CD4-positive, alpha-beta T cell treated with Interleukin-17A for 4 hours (primary cell): ENCODE results near the gene SLC9A7.
A peak's percentile ranks its signal among the peaks of the same experiment; 100 is the strongest.

Source experiments
- DNase-seq: peaks from one replicate; pipeline ENCODE4 v3.0.0-alpha.2; 2020; ENCODE audit warnings: mixed read lengths

The SLC9A7 gene

GRCh38 chrX:46645614-46646013 lies 113.3 kb downstream of the SLC9A7 start:
- no peak for DNase-seq

- DNase-seq = no peak
These were observed 115.3 kb downstream of the SLC9A7 start for GRCh38 chrX:46643636-46644035.

DNA sequence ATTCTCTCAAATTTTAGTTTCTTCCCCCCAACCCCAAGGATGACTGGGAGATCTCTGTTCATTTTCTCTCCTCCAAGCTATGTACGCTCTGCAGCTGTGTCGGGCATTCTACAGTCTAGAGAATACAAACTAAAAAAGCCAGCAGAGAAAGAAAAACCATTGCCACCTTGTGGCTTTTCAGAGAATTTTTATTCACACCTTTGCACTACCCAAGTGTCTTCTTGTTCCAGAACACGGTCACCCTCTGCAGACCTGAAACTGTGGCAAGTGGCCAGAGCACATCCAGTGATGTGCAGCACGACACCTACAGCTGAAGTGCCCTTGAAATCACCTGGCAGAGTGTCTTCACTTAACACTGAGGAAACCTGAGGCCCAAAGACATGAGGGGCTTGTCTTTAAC lies 116.8 kb downstream of the SLC9A7 start:
- peak; percentile 16 for DNase-seq

DNA sequence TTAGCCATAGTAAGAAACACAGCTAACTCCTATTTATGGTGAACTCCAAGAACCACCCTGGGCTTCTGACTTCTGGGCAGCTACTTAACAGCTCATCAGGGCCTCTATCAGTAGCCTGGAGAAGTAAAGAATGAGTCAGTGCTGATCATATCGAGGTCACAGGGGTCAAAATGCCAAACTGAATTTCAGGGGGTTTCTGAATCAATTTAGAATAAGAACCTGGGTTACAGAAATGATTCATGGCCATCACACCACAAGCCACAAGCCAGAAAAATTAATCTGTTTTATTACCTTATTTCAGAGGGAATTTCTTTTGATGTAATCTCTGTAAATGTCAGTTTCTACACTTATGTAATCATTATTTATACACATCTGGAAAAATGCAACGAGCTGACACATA lies 121.0 kb downstream of the SLC9A7 start:
- no peak for DNase-seq

DNA sequence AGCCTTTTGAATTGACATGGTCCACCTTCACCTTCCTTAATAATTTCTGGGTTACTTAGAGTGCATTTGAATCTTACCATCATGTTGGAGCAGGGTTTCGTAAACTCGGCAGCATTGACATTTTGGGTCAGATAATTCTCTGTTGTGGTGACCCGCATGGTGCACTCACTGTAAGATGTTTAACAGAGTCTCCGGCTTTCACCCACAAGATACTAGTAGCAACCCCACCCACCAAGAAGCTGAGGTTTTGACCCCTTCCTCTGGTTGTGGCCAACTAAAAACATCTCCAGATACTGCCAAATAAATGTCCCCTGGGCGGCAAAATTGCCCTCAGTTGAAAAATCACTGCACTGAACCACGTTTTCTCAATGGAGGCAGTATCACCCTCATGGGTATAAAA lies 122.7 kb downstream of the SLC9A7 start:
- no peak for DNase-seq

GRCh38 chrX:46635186-46635585 lies 123.7 kb downstream of the SLC9A7 start:
- DNase-seq = no peak

- DNase-seq = no peak
These were observed 124.3 kb downstream of the SLC9A7 start for GRCh38 chrX:46634577-46634976.

- no peak for DNase-seq
These were observed 128.8 kb downstream of the SLC9A7 start for GRCh38 chrX:46630141-46630540.

DNA sequence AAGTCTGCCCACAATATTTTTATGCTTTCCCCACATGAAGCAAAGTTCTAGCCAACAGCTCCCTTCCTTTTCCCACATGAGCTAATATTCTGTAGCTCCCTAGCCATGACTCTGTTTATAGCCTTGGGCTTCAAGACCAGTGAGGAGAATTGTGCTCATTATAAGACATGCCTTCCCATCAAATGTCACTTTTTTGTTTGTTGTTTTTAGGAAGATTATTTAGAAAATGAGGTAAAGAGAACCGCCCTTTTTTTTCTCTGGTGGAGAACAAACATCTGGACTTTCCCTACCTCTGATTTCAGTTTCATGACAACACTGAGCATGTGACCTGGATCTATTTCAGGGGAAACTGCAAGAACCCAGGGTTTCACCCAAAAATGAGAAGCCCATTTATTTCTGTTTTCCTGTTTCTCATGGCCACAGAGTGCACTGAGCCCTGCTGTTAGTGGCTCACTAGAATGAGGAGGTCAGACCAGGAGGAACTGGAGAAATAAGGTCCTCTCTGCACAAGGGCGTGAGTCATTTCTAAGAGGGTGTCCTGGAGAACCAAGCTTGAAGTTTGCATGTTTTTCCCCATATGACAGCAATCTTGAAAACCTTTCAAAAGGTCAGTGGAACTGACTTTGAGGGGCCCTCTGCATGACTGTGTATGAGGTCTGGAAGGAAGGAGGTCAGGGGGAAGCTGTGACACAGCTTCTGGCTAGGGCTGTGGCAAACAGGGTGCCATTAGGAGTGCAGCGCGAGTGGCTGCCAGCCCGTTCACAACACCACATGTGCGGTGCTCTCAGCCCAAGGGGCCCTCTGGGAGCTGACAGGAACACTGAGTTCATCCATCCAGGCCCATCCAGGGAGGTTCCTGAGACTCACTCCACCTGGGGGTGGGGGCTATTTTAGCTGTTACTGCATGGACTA lies 130.2 kb downstream of the SLC9A7 start:
- peak; percentile 11 for DNase-seq

GRCh38 chrX:46627711-46628419 lies 131.1 kb downstream of the SLC9A7 start:
- no peak for DNase-seq

DNA sequence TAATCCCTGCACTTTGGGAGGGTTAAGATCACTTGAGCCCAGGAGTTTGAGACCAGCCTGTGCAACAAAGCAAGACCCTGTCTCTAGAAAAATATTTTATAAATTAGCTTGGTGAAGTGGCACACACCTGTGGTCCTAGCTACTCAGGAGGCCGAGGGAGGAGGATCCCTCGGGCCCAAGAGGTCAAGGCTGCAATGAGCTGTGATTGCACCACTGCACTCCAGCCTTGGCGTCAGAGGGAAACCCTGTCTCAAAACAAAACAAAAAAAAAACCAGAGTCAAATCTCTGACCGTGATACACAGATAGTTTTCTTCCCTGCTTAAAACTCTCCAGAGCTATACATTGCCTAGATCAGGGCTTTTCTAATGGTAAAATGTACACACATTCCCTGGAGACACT lies 131.9 kb downstream of the SLC9A7 start:
- DNase-seq = no peak

DNA sequence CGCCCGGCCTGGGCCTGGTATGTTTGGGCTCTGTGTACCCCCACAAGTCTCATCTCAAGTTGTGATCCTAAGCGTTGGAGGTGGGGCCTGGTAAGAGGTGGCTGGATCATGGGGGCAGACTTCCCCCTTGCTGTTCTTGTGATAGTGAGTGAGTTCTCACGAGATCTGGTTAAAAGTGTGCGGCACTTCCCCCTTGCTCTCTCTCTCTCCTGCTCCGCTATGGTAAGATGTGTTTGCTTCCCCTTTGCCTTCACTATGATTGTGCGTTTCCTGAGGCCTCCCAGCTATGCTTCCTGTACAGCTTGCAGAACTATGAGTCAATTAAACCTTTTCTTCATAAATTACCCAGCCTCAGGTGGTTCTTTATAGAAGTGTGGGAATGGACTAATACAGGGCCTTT lies 132.4 kb downstream of the SLC9A7 start:
- peak; percentile 26 for DNase-seq

- no peak for DNase-seq
These were observed 134.7 kb downstream of the SLC9A7 start for GRCh38 chrX:46624090-46624786.

DNA sequence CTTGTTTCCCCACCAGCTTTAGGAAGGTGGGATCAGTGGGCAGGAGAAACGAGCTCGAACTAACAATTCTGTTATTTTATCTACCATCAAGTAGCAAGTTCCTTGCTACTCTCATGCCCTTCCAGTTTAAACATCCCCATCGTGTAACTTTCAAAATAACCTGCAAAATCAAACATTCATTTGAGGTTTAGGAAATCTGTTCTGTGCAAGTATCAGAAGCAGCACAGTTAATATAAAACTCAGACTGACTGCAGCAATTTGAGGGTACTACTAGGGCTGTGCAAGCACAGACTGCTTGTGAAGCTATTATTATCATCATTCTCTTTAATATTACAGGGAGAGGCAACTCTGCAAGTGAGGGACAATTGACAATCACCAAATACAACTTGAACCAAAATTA lies 137.3 kb downstream of the SLC9A7 start:
- no peak for DNase-seq

DNA sequence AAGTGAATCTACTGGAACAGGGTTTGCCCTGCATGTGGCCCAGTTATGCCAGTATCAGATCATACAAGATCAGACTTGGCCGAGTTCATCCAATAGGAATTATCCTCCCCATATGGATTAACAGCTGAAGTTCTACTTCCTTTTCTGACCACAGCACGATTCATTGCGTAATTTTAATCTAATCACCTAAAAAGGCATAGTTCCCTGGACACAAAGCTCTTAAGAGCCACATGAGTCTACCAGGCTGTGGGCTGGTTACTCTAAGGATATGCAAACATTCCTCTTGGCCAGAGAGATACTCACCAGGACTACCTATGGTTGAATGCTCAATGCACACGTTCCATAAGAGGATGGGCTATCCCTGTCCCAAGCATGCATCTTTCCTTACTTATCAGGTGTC lies 138.4 kb downstream of the SLC9A7 start:
- DNase-seq = no peak

GRCh38 chrX:46618947-46619346 lies 140.0 kb downstream of the SLC9A7 start:
- DNase-seq = no peak

DNA sequence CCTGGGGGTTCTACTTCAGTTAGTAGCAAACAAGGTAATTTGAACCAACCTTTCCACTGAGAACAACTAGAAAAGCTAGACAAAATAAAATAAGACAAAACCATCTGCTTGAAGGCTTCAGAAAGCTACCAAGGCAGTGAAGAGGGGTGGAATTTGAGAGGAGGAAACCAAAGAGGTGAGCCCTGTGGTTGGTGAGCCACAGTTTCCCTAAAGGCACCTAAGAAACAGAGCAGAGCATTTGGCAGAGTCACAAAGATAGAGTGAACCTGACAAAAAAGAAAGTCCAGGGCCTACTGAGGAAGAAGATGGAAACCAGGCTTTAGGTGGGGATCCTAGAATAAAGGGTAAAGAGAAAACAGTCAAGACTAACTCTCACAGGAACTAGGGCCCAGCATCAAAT lies 141.0 kb downstream of the SLC9A7 start:
- DNase-seq = no peak

DNA sequence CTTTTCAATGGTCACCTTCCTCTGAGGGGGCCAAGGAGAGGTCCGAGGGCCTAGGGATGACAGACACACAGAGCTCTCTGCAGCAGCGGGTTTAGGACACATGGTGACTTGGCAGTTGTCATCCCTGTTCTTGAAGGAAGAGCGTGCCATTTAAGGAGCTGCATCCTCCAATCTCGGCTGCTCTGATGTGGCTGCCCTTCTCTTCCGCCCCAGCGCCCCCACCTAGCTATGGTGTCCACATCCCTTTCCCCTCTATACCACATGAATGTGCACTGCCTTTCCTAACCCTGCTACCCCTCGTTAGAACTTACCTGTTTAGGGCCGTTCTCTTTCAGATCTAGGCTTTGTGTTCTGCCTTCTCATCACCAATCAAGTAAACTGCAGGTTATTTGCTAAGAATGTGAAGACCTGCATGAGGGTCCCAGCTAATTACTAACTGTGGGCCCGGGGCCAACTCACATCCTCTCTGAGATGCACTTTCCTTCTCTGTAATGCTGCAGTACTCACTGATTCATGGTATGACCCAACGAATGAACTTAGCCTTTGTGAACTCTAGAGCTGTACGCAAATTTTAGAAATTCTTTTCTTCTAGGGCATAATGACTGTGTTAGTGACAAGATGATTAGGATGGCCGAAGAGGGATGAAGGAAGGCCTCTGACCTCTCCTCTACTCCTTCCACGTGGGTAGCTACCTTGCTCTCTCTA lies 147.1 kb downstream of the SLC9A7 start:
- peak; percentile 59 for DNase-seq

DNA sequence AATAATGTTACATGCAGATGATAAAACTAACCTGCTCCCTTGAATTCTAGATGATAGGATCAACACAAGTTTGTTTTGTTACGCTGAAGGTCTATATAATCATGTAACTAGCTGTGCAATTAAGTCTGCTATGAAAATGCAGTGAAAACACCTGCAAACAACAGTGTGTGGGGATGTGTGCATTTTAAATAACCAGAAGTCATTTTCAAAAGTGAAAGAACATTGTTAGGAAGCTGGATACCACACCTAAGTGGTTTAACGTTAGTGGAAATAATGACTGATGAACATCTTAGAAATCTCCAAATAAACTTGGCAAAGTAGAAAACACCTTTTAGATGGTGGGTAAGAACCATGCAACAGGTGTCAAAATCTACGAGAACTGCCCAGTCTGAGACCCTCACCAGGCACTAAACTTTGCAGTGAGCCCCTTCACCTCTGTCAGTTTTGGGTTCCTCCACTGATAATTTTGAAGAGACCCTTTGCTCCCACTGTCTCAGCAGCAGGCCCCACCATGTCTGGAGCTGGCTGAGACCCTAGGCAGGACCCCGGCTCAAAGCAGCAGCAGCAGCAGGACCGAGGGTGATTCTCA lies 148.8 kb downstream of the SLC9A7 start:
- no peak for DNase-seq

DNA sequence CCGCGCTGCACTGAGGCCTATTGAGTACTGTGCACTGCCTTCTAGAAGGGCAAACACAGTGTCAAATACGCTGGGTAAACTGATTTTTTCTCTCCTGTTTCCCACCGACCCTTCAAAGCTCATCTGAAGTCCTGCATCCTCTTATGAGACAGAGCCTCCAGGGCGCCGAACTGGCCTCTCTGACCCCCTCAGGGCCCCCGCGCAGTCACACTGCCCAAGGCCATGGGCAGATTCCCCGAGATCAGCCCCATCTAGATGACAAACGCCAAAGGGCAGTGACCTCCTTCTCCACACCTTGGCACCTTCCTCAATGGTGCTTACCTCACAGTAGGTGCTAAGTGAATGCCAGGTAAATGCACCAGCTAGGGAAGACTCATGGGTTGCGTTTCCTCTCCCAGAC lies 151.0 kb downstream of the SLC9A7 start:
- no peak for DNase-seq

GRCh38 chrX:46602468-46603102 lies 156.3 kb downstream of the SLC9A7 start:
- no peak for DNase-seq

- DNase-seq = no peak
These were observed 157.6 kb downstream of the SLC9A7 start for GRCh38 chrX:46601283-46601682.
